ENCODE measurements around the gene TTC4.

TTC4 gene

GRCh38 chr1:54706419-54706818 lies 9.2 kb upstream of the TTC4 start:
- Histone ChIP-seq H3K79me2 (ENCODE audit: low read length) (no peaks in the 10 kb centered on the region), H3K36me3 (replicated peaks; ENCODE audit: insufficient read depth, low read length) (no peaks in the 10 kb centered on the region), H4K20me1 (ENCODE audit: insufficient read depth, low read length) (no peaks in the 10 kb centered on the region), H3K9me3 (replicated peaks; ENCODE audit: insufficient read depth, low read length) (no peaks in the 10 kb centered on the region), H3K27ac (ENCODE audit: low read length) (no peak overlapping the region), H3K4me2 (ENCODE audit: low read depth, low read length) (no peak overlapping the region), H3F3A (ENCODE audit: insufficient read depth, low read length) (no peaks in the 10 kb centered on the region), H3K9me2 (replicated peaks; ENCODE audit: insufficient read depth, low read length) (no peaks in the 10 kb centered on the region), H3K4me3 (ENCODE audit: low read length) (no peak overlapping the region), H2AFZ (ENCODE audit: low read length) (no peak overlapping the region), H3K4me1 (ENCODE audit: low read length) (no peaks in the 10 kb centered on the region), H3K27me3 (replicated peaks; ENCODE audit: insufficient read depth, low read length) (peaks cover 42% of the 10 kb centered on the region), H3K9ac (ENCODE audit: low read length) (no peak overlapping the region)
- DNase-seq, result no peak
- TF ChIP-seq EZH2phosphoT487 (IDR thresholded peaks at IDR 0.05; ENCODE audit: low read length), result no peak
- TF ChIP-seq, protein P1, sequence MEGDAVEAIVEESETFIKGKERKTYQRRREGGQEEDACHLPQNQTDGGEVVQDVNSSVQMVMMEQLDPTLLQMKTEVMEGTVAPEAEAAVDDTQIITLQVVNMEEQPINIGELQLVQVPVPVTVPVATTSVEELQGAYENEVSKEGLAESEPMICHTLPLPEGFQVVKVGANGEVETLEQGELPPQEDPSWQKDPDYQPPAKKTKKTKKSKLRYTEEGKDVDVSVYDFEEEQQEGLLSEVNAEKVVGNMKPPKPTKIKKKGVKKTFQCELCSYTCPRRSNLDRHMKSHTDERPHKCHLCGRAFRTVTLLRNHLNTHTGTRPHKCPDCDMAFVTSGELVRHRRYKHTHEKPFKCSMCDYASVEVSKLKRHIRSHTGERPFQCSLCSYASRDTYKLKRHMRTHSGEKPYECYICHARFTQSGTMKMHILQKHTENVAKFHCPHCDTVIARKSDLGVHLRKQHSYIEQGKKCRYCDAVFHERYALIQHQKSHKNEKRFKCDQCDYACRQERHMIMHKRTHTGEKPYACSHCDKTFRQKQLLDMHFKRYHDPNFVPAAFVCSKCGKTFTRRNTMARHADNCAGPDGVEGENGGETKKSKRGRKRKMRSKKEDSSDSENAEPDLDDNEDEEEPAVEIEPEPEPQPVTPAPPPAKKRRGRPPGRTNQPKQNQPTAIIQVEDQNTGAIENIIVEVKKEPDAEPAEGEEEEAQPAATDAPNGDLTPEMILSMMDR (IDR thresholded peaks at IDR 0.05; ENCODE audit: low read length), result no peak

GRCh38 chr1:54708385-54708784 lies 7.3 kb upstream of the TTC4 start:
- H3K9me2 ChIP-seq (replicated peaks; ENCODE audit: insufficient read depth, low read length), result no peaks in the 10 kb centered on the region
- no peaks in the 10 kb centered on the region for H3K36me3 ChIP-seq (replicated peaks; ENCODE audit: insufficient read depth, low read length)
- no peak overlapping the region for H2AFZ ChIP-seq (ENCODE audit: low read length)
- no peaks in the 10 kb centered on the region for H3K9me3 ChIP-seq (replicated peaks; ENCODE audit: insufficient read depth, low read length)
- no peak overlapping the region for H3K27ac ChIP-seq (ENCODE audit: low read length)
- H3K27me3 ChIP-seq (replicated peaks; ENCODE audit: insufficient read depth, low read length), result peaks cover 42% of the 10 kb centered on the region; the same call in 1 of the 2 replicates
- H3K9ac ChIP-seq (ENCODE audit: low read length), result no peak overlapping the region
- no peak overlapping the region for H3K4me2 ChIP-seq (ENCODE audit: low read depth, low read length)
- TF ChIP-seq EZH2phosphoT487 (IDR thresholded peaks at IDR 0.05; ENCODE audit: low read length), result no peak
- no peak for TF ChIP-seq EZH2 (optimal IDR thresholded peaks at IDR 0.05; ENCODE audit: low read depth, low read length)
- TF ChIP-seq, protein P1 (IDR thresholded peaks at IDR 0.05; ENCODE audit: low read length), result no peak
- no peaks in the 10 kb centered on the region for H3K79me2 ChIP-seq (ENCODE audit: low read length)
- H3F3A ChIP-seq (ENCODE audit: insufficient read depth, low read length), result no peaks in the 10 kb centered on the region
- no peaks in the 10 kb centered on the region for H4K20me1 ChIP-seq (ENCODE audit: insufficient read depth, low read length)
- H3K4me3 ChIP-seq (ENCODE audit: low read length), result no peak overlapping the region
- DNase-seq, result no peak
- H3K4me1 ChIP-seq (ENCODE audit: low read length), result no peaks in the 10 kb centered on the region

- DNase-seq, result no peak
- Histone ChIP-seq H3K27ac (ENCODE audit: low read length) (no peak overlapping the region), H3K27me3 (replicated peaks; ENCODE audit: insufficient read depth, low read length) (peaks cover 50% of the 10 kb centered on the region; the same call in 1 of the 2 replicates), H3F3A (ENCODE audit: insufficient read depth, low read length) (no peaks in the 10 kb centered on the region), H3K4me1 (ENCODE audit: low read length) (no peaks in the 10 kb centered on the region), H2AFZ (ENCODE audit: low read length) (no peak overlapping the region), H3K79me2 (ENCODE audit: low read length) (no peaks in the 10 kb centered on the region), H4K20me1 (ENCODE audit: insufficient read depth, low read length) (no peaks in the 10 kb centered on the region), H3K9ac (ENCODE audit: low read length) (no peak overlapping the region), H3K4me3 (ENCODE audit: low read length) (no peak overlapping the region), H3K9me3 (replicated peaks; ENCODE audit: insufficient read depth, low read length) (no peaks in the 10 kb centered on the region), H3K9me2 (replicated peaks; ENCODE audit: insufficient read depth, low read length) (no peaks in the 10 kb centered on the region), H3K4me2 (ENCODE audit: low read depth, low read length) (no peak overlapping the region), H3K36me3 (replicated peaks; ENCODE audit: insufficient read depth, low read length) (no peaks in the 10 kb centered on the region)
- TF ChIP-seq EZH2 (optimal IDR thresholded peaks at IDR 0.05; ENCODE audit: low read depth, low read length) (no peak), EZH2phosphoT487 (IDR thresholded peaks at IDR 0.05; ENCODE audit: low read length) (no peak)
- TF ChIP-seq, protein P1 (IDR thresholded peaks at IDR 0.05; ENCODE audit: low read length), result no peak
These were observed 5.9 kb upstream of the TTC4 start for GRCh38 chr1:54709547-54710292.

Data from MM.1S (cell line).